Nephron (organoid): ENCODE data around the gene TP53BP2.
"Not testable (repeated sequence)": the region's sequence is repeated elsewhere in the genome, so short reads cannot be mapped to it uniquely, and the experiment has no call there.

ENCODE experiments used
- H3K27ac Mint-ChIP-seq, 3 experiments: 2 replicates each; pipeline ENCODE4 v1.8.0; 2020; ENCODE audit warnings: mixed read lengths in 3 of 3, mild to moderate bottlenecking in 2 of 3, moderate library complexity in 1 of 3
- H3K27me3 Mint-ChIP-seq: 2 replicates; pipeline ENCODE4 v1.8.0; 2021; ENCODE audit warnings: low read depth, mild to moderate bottlenecking, moderate library complexity, mixed read lengths
- H3K36me3 Mint-ChIP-seq: 2 replicates; pipeline ENCODE4 v1.8.0; 2020; ENCODE audit warnings: low read depth, mixed read lengths
- H3K4me1 Mint-ChIP-seq: 2 replicates; pipeline ENCODE4 v1.8.0; 2020; ENCODE audit warnings: mixed read lengths
- H3K4me3 Mint-ChIP-seq, 3 experiments: 2 replicates each; pipeline ENCODE4 v1.8.0; 2020; ENCODE audit warnings: mild to moderate bottlenecking in 3 of 3, mixed read lengths in 3 of 3, moderate library complexity in 2 of 3
- H3K9me3 Mint-ChIP-seq: 2 replicates; pipeline ENCODE4 v1.8.0; 2020; ENCODE audit warnings: mixed read lengths
- CTCF ChIP-seq, 3 experiments: fragments of 200-600 bp; sonication (generic); IDR thresholded peaks; one replicate each; pipeline ENCODE4 v1.5.0; 2021; ENCODE audit warnings: antibody characterized with exemption in 3 of 3; ENCODE audit not compliant: unreplicated experiment in 3 of 3

TP53BP2 gene

GRCh38 chr1:223847781-223848345, 2.1 kb upstream of the TP53BP2 start:
- Mint-ChIP-seq H3K4me1 (peaks cover 10% of the 10 kb centered on the region), H3K36me3 (no peaks in the 10 kb centered on the region)

GRCh38 chr1:223845037-223845809, 524 bp downstream of the TP53BP2 start:
- H3K27ac Mint-ChIP-seq: peak overlapping the region; percentile 95 to 100 (median 99)
- TF ChIP-seq CTCF (IDR thresholded peaks at IDR 0.05; ENCODE audit: unreplicated experiment in 3 of 3): no peak

More at GRCh38 chr1:223847781-223848345, 2.1 kb upstream of the TP53BP2 start:
- no peaks in the 10 kb centered on the region for H3K9me3 Mint-ChIP-seq
- H3K27me3 Mint-ChIP-seq: no peaks in the 10 kb centered on the region
- H3K27ac Mint-ChIP-seq: peak overlapping the region; percentile 46 to 99 (median 99)
- TF ChIP-seq CTCF (IDR thresholded peaks at IDR 0.05; ENCODE audit: unreplicated experiment in 3 of 3): no peak
- peak overlapping the region in 2 of 3 experiments; percentile 96 for H3K4me3 Mint-ChIP-seq

GRCh38 chr1:223844787-223845036, 1.0 kb downstream of the TP53BP2 start:
- Mint-ChIP-seq H3K9me3 (no peaks in the 10 kb centered on the region), H3K36me3 (peaks cover 3% of the 10 kb centered on the region), H3K4me1 (peaks cover 23% of the 10 kb centered on the region), H3K4me3 (peak overlapping the region; percentile 94 to 98 (median 95)), H3K27me3 (no peaks in the 10 kb centered on the region), H3K27ac (peak overlapping the region; percentile 95 to 100 (median 99))
- TF ChIP-seq CTCF (IDR thresholded peaks at IDR 0.05; ENCODE audit: unreplicated experiment in 3 of 3): no peak

More at GRCh38 chr1:223845037-223845809, 524 bp downstream of the TP53BP2 start:
- Mint-ChIP-seq H3K4me3 (peak overlapping the region; percentile 94 to 98 (median 95)), H3K27me3 (no peaks in the 10 kb centered on the region), H3K36me3 (no peaks in the 10 kb centered on the region), H3K9me3 (no peaks in the 10 kb centered on the region), H3K4me1 (peaks cover 20% of the 10 kb centered on the region)

- H3K36me3 Mint-ChIP-seq: peaks cover 3% of the 10 kb centered on the region
- peaks cover 23% of the 10 kb centered on the region for H3K4me1 Mint-ChIP-seq
- TF ChIP-seq CTCF (IDR thresholded peaks at IDR 0.05; ENCODE audit: unreplicated experiment in 3 of 3): no peak
- peak overlapping the region; percentile 94 to 98 (median 95) for H3K4me3 Mint-ChIP-seq
- H3K27me3 Mint-ChIP-seq: no peaks in the 10 kb centered on the region
- H3K27ac Mint-ChIP-seq: peak overlapping the region; percentile 95 to 100 (median 99)
- H3K9me3 Mint-ChIP-seq: no peaks in the 10 kb centered on the region
Observed at GRCh38 chr1:223843934-223844786, 1.6 kb downstream of the TP53BP2 start.

GRCh38 chr1:223842784-223843183, 3.0 kb downstream of the TP53BP2 start:
- Mint-ChIP-seq H3K4me1 (peaks cover 37% of the 10 kb centered on the region), H3K27me3 (no peaks in the 10 kb centered on the region), H3K9me3 (no peaks in the 10 kb centered on the region), H3K36me3 (peaks cover 3% of the 10 kb centered on the region), H3K4me3 (peak overlapping the region; percentile 1 to 20 (median 1)), H3K27ac (no peak overlapping the region)
- no peak for TF ChIP-seq CTCF (IDR thresholded peaks at IDR 0.05; ENCODE audit: unreplicated experiment in 3 of 3)

- not testable (repeated sequence) for H3K9me3 Mint-ChIP-seq, H3K27ac Mint-ChIP-seq, H3K36me3 Mint-ChIP-seq, H3K4me3 Mint-ChIP-seq, H3K27me3 Mint-ChIP-seq
- H3K4me1 Mint-ChIP-seq: peaks cover 41% of the 10 kb centered on the region
Observed at GRCh38 chr1:223841977-223842623, 3.6 kb downstream of the TP53BP2 start.
